GM19193 (cell line): ENCODE data around the gene FFAR1.
A peak's percentile ranks its signal among the peaks of the same experiment; 100 is the strongest.

Source experiments
- POLR2A ChIP-seq: IDR thresholded peaks from 4 replicates; pipeline ENCODE4 v1.6.1; 2011; ENCODE audit not compliant: insufficient read depth, insufficient read length; ENCODE audit errors: extremely low read depth

The FFAR1 gene

DNA sequence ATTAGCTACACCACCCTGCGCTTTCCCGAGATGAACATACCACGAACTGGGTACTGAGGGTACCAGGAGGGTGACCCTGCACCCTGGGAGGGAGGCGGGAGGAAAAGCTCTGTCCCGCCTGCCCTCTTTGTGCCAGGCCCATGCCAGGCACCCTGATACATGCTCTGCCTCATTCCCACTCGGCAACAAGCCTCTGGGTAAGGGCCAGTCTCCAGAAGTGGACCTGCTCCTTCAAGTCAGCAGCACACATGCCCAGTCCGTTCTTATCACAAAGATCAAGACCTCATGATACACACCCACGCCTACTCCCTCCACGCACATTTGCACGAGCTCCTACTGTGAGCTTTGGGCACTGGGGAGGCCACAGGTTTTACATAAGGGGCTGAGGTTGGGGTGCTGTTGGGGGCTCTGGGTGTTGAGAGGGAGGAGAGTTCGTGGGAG, 2.0 kb upstream of the FFAR1 start:
- TF ChIP-seq POLR2A = no peak

DNA sequence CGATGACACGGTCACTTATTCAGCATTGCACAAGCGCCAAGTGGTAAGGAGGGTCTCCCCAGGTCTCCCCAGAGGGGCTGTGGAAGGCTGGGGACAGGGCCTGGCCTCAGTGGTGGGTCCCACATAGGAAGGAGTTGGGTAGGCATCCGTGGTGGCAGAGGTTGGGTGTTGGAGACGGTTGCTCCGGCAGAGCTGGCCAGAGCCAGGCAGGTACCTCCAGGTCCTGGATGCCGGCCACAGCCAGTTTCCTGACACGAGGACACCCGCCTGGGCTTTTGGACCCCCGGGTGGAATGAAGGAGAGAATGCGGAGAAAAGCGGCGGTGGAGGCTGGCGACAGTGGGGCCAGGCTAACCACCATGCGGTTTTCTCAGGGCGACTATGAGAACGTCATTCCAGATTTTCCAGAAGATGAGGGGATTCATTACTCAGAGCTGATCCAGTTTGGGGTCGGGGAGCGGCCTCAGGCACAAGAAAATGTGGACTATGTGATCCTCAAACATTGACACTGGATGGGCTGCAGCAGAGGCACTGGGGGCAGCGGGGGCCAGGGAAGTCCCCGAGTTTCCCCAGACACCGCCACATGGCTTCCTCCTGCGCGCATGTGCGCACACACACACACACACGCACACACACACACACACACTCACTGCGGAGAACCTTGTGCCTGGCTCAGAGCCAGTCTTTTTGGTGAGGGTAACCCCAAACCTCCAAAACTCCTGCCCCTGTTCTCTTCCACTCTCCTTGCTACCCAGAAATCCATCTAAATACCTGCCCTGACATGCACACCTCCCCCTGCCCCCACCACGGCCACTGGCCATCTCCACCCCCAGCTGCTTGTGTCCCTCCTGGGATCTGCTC, 1.3 kb upstream of the FFAR1 start:
- TF ChIP-seq POLR2A = no peak

DNA sequence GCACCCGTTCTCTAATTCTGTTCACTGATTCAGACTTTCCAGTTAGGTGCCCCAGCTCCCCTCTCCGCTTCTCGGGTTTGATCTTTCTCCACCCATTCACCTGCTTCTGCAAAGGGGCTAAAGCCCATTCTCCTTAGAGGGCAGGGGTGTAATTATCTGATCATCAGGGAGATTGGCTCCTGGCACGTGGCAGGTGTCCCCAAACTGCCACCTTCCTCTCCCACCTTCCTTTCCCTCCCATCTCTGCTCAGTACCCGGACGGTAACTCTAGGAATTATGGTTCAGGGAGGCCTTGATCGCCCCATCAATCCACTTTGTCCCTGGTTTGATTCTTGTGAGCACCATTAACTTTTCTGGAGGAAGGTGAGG, 212 bp downstream of the FFAR1 start:
- TF ChIP-seq POLR2A = no peak

DNA sequence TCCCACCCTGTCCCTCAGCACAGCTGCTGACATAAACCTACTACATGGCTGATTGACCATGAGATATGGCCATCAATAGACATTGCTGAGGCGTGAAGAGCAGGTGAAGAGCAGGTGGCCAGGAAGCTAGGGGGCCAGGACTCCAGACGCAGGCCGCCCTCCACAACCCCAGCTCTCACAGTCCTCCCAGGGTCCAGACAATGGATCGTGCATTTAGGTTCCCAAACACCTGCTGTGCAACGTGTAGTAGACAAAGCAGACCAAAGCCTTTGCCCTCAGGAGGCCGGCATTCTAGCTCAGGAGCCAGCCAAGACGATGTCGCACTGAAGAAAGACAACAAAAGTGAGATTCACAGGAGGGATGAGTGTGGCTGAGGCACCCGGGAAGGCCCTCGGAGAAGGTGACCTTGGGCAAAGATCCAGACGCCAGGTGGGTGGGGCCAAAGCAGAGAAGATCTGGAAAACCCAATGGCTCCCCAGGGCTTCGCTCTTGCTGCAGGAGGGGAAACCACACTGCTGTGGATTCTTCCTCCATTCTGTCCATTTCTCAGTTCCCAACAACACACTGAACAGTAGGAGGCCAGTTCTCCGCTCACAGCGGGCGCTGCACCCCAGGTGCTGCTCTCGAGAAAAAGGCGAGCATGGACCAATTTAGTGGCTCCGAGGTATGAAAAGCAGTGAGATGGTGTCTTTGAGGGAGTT, 1.4 kb downstream of the FFAR1 start:
- no peak for TF ChIP-seq POLR2A

DNA sequence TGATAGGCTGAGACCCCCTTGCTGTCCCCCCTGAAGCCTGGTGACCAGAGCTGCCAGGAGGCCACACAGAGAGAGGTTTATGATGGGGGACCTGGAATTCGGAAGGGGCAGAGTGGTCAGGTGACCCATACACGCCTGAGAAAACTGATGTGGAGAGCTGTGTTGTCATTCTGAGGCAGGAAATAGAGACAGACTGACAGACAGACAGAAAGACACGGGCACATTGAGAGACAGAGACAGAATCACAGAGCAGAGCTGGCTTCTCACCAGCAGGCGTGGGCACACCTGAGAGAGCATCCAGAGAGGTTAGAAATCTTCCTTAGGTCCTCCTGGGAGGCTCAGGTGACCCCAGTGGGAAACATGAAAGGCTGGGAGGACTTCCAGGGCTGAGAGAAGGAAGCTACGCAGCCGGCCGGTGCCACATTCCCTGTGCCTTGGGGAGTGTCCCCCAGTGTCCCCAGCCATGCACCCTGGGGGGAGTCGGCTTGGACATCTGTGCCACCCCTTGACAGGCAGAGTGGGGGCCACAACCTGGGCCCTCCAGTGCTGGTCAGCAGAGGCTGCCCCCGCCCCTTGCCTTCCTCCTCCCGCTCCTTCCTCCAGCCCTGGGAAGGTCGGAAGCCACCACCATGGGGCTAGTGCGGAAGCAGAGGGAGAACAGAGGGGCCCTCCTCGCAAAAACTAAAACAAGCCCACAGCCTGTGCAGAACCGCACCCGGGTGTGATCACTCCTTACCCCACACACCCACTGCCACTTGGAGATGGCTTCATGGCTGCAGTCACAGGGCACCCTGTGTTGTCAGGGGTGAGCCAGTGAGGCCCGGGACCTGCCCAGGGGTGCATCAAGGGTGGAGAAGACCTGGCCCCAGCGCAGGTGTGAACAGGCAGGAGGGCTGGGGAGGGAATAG, 2.2 kb downstream of the FFAR1 start:
- TF ChIP-seq POLR2A = peak; percentile 15

DNA sequence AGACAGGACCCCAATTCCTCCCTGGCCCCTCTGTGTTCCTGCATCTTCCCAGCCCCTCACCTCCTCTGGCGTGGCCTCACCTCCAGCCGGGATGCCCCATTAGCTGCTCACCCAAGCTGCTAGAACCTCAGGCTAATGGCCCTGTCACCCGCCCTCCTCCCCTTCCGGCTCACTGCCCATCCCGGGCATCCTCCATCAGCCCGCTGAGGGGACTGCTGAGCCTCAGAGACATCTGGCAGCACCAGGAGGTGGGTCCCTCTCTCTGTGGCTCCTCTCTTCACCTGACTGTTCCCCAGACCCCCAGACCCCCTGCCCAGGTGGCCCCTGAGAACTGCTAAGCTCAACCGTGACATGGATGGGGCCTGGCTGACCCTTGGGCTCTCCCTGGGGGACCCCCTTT, 2.9 kb downstream of the FFAR1 start:
- TF ChIP-seq POLR2A = no peak

DNA sequence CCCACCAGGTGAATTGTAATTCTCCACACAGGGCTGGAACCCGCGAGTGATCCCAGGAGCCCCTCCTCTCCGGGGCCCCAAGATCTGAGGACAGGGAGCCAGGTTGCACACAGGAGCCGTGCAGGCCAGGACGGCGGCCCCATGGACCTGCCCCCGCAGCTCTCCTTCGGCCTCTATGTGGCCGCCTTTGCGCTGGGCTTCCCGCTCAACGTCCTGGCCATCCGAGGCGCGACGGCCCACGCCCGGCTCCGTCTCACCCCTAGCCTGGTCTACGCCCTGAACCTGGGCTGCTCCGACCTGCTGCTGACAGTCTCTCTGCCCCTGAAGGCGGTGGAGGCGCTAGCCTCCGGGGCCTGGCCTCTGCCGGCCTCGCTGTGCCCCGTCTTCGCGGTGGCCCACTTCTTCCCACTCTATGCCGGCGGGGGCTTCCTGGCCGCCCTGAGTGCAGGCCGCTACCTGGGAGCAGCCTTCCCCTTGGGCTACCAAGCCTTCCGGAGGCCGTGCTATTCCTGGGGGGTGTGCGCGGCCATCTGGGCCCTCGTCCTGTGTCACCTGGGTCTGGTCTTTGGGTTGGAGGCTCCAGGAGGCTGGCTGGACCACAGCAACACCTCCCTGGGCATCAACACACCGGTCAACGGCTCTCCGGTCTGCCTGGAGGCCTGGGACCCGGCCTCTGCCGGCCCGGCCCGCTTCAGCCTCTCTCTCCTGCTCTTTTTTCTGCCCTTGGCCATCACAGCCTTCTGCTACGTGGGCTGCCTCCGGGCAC, 3.9 kb downstream of the FFAR1 start:
- peak; percentile 7 for TF ChIP-seq POLR2A

DNA sequence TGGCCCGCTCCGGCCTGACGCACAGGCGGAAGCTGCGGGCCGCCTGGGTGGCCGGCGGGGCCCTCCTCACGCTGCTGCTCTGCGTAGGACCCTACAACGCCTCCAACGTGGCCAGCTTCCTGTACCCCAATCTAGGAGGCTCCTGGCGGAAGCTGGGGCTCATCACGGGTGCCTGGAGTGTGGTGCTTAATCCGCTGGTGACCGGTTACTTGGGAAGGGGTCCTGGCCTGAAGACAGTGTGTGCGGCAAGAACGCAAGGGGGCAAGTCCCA, 4.4 kb downstream of the FFAR1 start:
- no peak for TF ChIP-seq POLR2A

DNA sequence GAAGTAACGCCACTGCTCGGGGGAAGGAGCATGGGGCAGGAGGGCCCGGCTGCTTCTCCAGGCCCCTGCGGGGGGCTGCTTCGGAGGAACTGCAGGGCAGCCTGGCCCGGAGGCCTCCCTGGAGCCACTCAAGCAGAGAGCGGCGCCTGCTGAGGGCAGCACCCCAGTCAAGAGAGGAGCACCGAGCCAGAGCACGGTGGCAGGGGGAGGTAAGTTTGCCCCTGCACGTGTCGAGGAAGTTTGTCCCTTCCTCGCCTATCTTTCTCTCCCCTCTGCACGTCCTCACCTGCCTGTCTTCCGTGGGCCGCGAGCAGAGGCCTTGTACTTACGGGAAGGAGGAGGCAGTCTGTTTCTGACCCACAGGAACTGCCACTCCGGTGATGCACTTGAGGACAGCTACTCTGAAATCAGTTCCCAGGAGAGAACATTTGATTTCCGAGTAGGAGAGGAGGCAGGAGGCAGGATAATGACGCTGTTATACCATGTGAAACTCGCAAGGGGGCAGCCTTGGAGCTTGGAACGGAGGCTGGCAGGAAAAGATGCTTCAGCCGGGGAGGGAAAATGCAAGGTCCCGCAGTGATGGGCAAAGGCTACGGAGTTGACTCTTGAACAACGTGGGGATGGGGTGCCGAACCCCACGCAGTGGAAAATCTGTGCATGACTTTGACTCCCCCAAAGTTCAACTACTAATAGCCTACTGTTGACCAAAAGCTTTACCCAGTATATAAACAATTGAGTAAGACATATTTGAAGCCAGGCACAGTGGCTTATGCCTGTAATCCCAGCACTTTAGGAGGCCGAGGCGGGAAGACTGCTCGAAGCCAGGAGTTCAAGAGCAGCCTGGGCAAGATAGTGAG, 5.0 kb downstream of the FFAR1 start:
- TF ChIP-seq POLR2A = no peak

DNA sequence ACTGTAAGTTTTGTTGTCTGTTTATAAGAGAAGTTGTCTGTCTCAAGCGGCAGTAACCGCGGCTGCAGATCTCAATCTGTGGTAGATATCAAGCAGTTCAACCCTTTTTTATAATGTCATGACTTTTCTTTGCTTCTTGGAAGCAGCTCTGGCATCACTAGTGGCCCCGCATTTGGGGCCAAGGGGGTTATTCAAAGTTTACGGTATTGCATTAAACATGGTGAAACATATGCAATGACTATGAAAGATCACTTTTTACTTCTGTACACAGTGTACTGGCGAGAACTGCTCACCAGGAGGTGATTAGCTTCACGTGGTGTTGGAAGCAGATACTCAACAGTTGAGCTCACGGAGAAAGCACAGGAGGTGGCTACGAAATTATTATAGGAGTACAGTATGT, 5.9 kb downstream of the FFAR1 start:
- no peak for TF ChIP-seq POLR2A

DNA sequence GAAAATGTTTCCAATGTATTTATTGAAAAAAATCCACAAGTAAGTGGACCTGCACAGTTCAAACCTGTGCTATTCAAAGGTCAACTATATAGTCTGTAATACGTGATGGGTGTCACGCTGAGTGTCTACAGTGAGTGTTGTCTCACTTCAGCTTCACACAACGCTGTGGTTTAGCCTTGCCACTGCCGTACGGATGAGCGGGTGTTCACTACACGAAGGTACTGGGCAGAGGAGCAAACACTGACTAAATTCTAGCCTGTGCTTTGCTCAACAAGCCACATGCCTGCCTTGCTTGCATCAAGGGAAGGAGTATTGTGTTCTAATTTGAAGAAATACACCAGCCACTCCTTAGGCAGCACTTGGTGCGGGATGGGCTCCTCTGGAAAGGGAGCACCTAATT, 7.2 kb downstream of the FFAR1 start:
- no peak for TF ChIP-seq POLR2A

DNA sequence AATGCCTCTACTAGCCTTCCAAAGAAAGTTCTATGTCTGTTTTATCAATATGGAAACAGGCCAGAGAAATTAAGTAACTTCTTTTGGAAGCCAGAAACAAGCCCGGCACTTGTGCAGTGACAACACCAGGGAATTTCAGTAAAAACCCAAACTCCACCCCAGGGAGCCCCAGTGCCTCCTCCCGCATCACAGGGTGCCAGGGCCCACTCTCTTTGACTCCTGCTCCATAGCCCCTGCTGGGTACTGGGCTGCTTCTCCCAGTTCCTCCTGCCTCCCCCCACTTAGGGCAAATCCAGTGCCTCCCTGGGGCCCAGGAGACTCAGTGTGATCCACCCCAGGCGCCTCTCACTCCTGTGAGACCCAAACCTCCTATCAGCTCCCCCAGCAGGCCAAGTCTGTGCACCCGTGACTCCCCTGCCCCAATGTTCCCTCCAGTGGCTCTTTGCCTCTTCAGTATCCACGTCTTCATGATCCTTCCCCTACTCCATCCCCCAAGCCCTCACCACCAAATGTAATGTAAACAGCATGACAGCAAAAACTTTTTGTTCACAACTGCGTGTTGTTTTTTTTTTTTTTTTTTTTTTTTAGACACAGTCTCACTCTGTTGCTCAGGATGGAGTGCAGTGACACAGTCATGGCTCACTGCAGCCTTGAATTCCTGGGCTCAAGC, 8.2 kb downstream of the FFAR1 start:
- no peak for TF ChIP-seq POLR2A

DNA sequence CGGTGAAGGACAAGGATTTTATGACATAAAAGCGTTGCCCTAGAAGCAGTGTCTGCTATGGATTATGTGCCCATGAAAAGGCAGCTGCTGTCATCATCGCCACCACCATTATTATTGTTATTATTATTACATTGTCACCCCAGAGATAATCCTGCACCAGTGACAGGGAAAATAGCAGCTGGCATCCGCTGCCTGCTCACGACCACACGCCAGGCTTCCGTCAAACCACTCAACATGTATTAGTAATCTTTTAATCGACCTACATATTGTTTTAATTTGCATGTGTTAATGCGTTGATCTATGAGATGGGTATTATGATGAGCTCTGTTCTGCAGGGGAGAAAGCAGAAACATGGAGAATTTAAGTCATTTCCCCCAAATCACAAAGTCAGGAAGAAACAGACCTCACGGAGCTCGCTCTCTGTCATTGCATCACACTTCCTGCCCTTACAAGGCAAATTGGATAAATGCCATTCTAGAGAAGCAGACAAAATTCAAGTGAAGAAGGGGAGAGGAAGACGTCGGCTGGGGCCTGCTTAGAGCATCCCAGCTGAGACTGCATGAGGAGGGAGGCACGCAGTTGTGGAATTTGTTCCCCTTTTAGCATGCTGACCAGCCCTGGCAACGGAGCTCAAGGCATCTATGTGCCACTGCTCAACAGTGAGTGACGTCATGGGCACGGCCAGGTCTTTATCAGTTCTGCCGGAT, 10.3 kb downstream of the FFAR1 start, which contains the start of gene FFAR3:
Gene FFAR3 (plus strand): TSS at position 594 of the 707 bp plus-strand sequence. CDS start 431 bp downstream, outside the sequence.
- TF ChIP-seq POLR2A = no peak
